ENCODE data around the gene NOS1AP.

The NOS1AP gene

GRCh38 chr1:162319493-162320175, 250.1 kb downstream of the NOS1AP start:
- Mint-ChIP-seq H3K9me3 (no peaks in the 10 kb centered on the region), H3K4me1 (no peaks in the 10 kb centered on the region), H3K27ac (no peak overlapping the region), H3K4me3 (no peak overlapping the region), H3K36me3 (no peaks in the 10 kb centered on the region)
- no peak for DNase-seq (ENCODE audit: low spot score in 2 of 2)
- no peak for ATAC-seq

GRCh38 chr1:162321809-162322422, 252.4 kb downstream of the NOS1AP start:
- no peak for DNase-seq (ENCODE audit: low spot score in 2 of 2)
- no peaks in the 10 kb centered on the region for H3K4me1 Mint-ChIP-seq
- no peaks in the 10 kb centered on the region for H3K36me3 Mint-ChIP-seq
- H3K4me3 Mint-ChIP-seq, result no peak overlapping the region
- H3K9me3 Mint-ChIP-seq, result no peaks in the 10 kb centered on the region
- no peak overlapping the region for H3K27ac Mint-ChIP-seq
- ATAC-seq, result no peak

GRCh38 chr1:162323023-162323422, 253.5 kb downstream of the NOS1AP start:
- Mint-ChIP-seq H3K9me3 (no peaks in the 10 kb centered on the region), H3K4me1 (no peaks in the 10 kb centered on the region), H3K4me3 (no peak overlapping the region), H3K36me3 (no peaks in the 10 kb centered on the region), H3K27ac (no peak overlapping the region)
- DNase-seq (ENCODE audit: low spot score in 2 of 2), result no peak
- no peak for ATAC-seq

- H3K4me1 Mint-ChIP-seq, result no peaks in the 10 kb centered on the region
- no peaks in the 10 kb centered on the region for H3K9me3 Mint-ChIP-seq
- no peak overlapping the region for H3K4me3 Mint-ChIP-seq
- no peak overlapping the region for H3K27ac Mint-ChIP-seq
- ATAC-seq (no peak), DNase-seq (ENCODE audit: low spot score in 2 of 2) (no peak)
- no peaks in the 10 kb centered on the region for H3K36me3 Mint-ChIP-seq
Measured at GRCh38 chr1:162324396-162324795, 254.9 kb downstream of the NOS1AP start.

GRCh38 chr1:162326559-162326958, 257.1 kb downstream of the NOS1AP start:
- Mint-ChIP-seq H3K27ac (no peak overlapping the region), H3K36me3 (no peaks in the 10 kb centered on the region), H3K9me3 (no peaks in the 10 kb centered on the region), H3K4me3 (no peak overlapping the region), H3K4me1 (no peaks in the 10 kb centered on the region)
- DNase-seq (ENCODE audit: low spot score in 2 of 2) (no peak), ATAC-seq (no peak)

GRCh38 chr1:162327144-162327787, 257.8 kb downstream of the NOS1AP start:
- no peak for DNase-seq (ENCODE audit: low spot score in 2 of 2)
- no peaks in the 10 kb centered on the region for H3K9me3 Mint-ChIP-seq
- H3K27ac Mint-ChIP-seq, result no peak overlapping the region
- H3K36me3 Mint-ChIP-seq, result no peaks in the 10 kb centered on the region
- no peak for ATAC-seq
- H3K4me3 Mint-ChIP-seq, result no peak overlapping the region
- H3K4me1 Mint-ChIP-seq, result no peaks in the 10 kb centered on the region

- no peaks in the 10 kb centered on the region for H3K9me3 Mint-ChIP-seq
- DNase-seq (ENCODE audit: low spot score in 2 of 2) (no peak), ATAC-seq (no peak)
- H3K4me1 Mint-ChIP-seq, result no peaks in the 10 kb centered on the region
- H3K27ac Mint-ChIP-seq, result no peak overlapping the region
- no peaks in the 10 kb centered on the region for H3K36me3 Mint-ChIP-seq
- no peak overlapping the region for H3K4me3 Mint-ChIP-seq
Measured at GRCh38 chr1:162327788-162328165, 258.3 kb downstream of the NOS1AP start.

GRCh38 chr1:162328512-162328911, 259.0 kb downstream of the NOS1AP start:
- Mint-ChIP-seq H3K36me3 (no peaks in the 10 kb centered on the region), H3K4me1 (no peaks in the 10 kb centered on the region), H3K4me3 (no peak overlapping the region), H3K9me3 (no peaks in the 10 kb centered on the region), H3K27ac (no peak overlapping the region)
- DNase-seq (ENCODE audit: low spot score in 2 of 2), result no peak
- ATAC-seq, result no peak

GRCh38 chr1:162329826-162330225, 260.3 kb downstream of the NOS1AP start:
- no peaks in the 10 kb centered on the region for H3K36me3 Mint-ChIP-seq
- no peak overlapping the region for H3K27ac Mint-ChIP-seq
- no peak overlapping the region for H3K4me3 Mint-ChIP-seq
- no peaks in the 10 kb centered on the region for H3K9me3 Mint-ChIP-seq
- ATAC-seq (no peak), DNase-seq (ENCODE audit: low spot score in 2 of 2) (no peak)
- no peaks in the 10 kb centered on the region for H3K4me1 Mint-ChIP-seq

- no peaks in the 10 kb centered on the region for H3K36me3 Mint-ChIP-seq
- no peak for DNase-seq (ENCODE audit: low spot score in 2 of 2)
- ATAC-seq, result no peak
- no peak overlapping the region for H3K27ac Mint-ChIP-seq
- no peaks in the 10 kb centered on the region for H3K9me3 Mint-ChIP-seq
- H3K4me3 Mint-ChIP-seq, result no peak overlapping the region
- no peaks in the 10 kb centered on the region for H3K4me1 Mint-ChIP-seq
Measured at GRCh38 chr1:162333991-162334390, 264.5 kb downstream of the NOS1AP start.

GRCh38 chr1:162335126-162335525, 265.6 kb downstream of the NOS1AP start:
- no peaks in the 10 kb centered on the region for H3K9me3 Mint-ChIP-seq
- H3K27ac Mint-ChIP-seq, result no peak overlapping the region
- no peaks in the 10 kb centered on the region for H3K4me1 Mint-ChIP-seq
- H3K36me3 Mint-ChIP-seq, result no peaks in the 10 kb centered on the region
- DNase-seq (ENCODE audit: low spot score in 2 of 2), result no peak
- H3K4me3 Mint-ChIP-seq, result no peak overlapping the region
- no peak for ATAC-seq

GRCh38 chr1:162336621-162337285, 267.3 kb downstream of the NOS1AP start:
- H3K36me3 Mint-ChIP-seq, result no peaks in the 10 kb centered on the region
- ATAC-seq (no peak), DNase-seq (ENCODE audit: low spot score in 2 of 2) (no peak)
- no peaks in the 10 kb centered on the region for H3K4me1 Mint-ChIP-seq
- H3K27ac Mint-ChIP-seq, result no peak overlapping the region
- no peaks in the 10 kb centered on the region for H3K9me3 Mint-ChIP-seq
- no peak overlapping the region for H3K4me3 Mint-ChIP-seq

GRCh38 chr1:162342452-162342983, 273.0 kb downstream of the NOS1AP start:
- H3K36me3 Mint-ChIP-seq, result no peaks in the 10 kb centered on the region
- no peak overlapping the region for H3K4me3 Mint-ChIP-seq
- H3K9me3 Mint-ChIP-seq, result no peaks in the 10 kb centered on the region
- no peak overlapping the region for H3K27ac Mint-ChIP-seq
- DNase-seq (ENCODE audit: low spot score in 2 of 2) (no peak), ATAC-seq (no peak)
- no peaks in the 10 kb centered on the region for H3K4me1 Mint-ChIP-seq

- H3K27ac Mint-ChIP-seq, result no peak overlapping the region
- DNase-seq (ENCODE audit: low spot score in 2 of 2) (no peak), ATAC-seq (no peak)
- no peaks in the 10 kb centered on the region for H3K9me3 Mint-ChIP-seq
- H3K4me1 Mint-ChIP-seq, result no peaks in the 10 kb centered on the region
- H3K4me3 Mint-ChIP-seq, result no peak overlapping the region
- no peaks in the 10 kb centered on the region for H3K36me3 Mint-ChIP-seq
Measured at GRCh38 chr1:162343470-162343869, 274.0 kb downstream of the NOS1AP start.

GRCh38 chr1:162347281-162347680, 277.8 kb downstream of the NOS1AP start:
- Mint-ChIP-seq H3K36me3 (no peaks in the 10 kb centered on the region), H3K4me1 (no peaks in the 10 kb centered on the region), H3K4me3 (no peak overlapping the region), H3K9me3 (no peaks in the 10 kb centered on the region), H3K27ac (no peak overlapping the region)
- ATAC-seq (no peak), DNase-seq (ENCODE audit: low spot score in 2 of 2) (no peak)

All from stimulated activated effector memory CD8-positive, alpha-beta T cell treated with anti-CD3 and anti-CD28 coated beads, Interleukin-12 subunit alpha, Interleukin-12 subunit beta, amount 100 ng/mL, for 72 hours (primary cell).